Uterus (tissue), 4 donors: ENCODE data around the gene ATL3. TPM values are rescaled to one million over a fixed set of nuclear protein-coding genes. Genes with fewer than 3 reads are reported as not detected.
"Not testable (repeated sequence)": the region's sequence is repeated elsewhere in the genome, so short reads cannot be mapped to it uniquely, and the experiment has no call there.

ENCODE experiments used
- DNase-seq, 2 donors: peaks; one replicate each; pipeline ENCODE4 v3.0.0-alpha.2; 2019 to 2020
- H3K27ac ChIP-seq, 2 donors: fragments of 200-600 bp; sonication (generic); 1 replicate in 1 of 2; 2 replicates in 1 of 2; pipeline ENCODE4 v1.5.1; 2016 to 2018
- H3K27me3 ChIP-seq, 2 donors: fragments of 200-600 bp; sonication (generic); one replicate each; pipeline ENCODE4 v1.5.1; 2018 to 2019; ENCODE audit warnings: control low read depth in 1 of 2
- H3K36me3 ChIP-seq, 2 donors: fragments of 200-600 bp; sonication (generic); one replicate each; pipeline ENCODE4 v1.5.1; 2019; ENCODE audit warnings: control low read depth in 1 of 2
- H3K4me1 ChIP-seq, 2 donors: fragments of 200-600 bp; sonication (generic); one replicate each; pipeline ENCODE4 v1.5.1; 2018 to 2019; ENCODE audit warnings: control low read depth in 1 of 2
- H3K4me3 ChIP-seq, 2 donors: fragments of 200-600 bp; sonication (generic); 1 replicate in 1 of 2; 2 replicates in 1 of 2; pipeline ENCODE4 v1.5.1; 2018 to 2019; ENCODE audit warnings: mild to moderate bottlenecking in 1 of 2
- H3K9me3 ChIP-seq, 2 donors: fragments of 200-600 bp; sonication (generic); one replicate each; pipeline ENCODE4 v1.5.1; 2019; ENCODE audit warnings: control low read depth in 1 of 2
- CTCF ChIP-seq, 4 experiments: fragments of 200-600 bp in 2 of 4; fragments of 450-650 bp in 2 of 4; sonication (generic) in 2 of 4; IDR thresholded peaks; one replicate each; pipeline ENCODE4 v1.5.1; 2016 to 2019; ENCODE audit warnings: antibody characterized with exemption in 4 of 4, mild to moderate bottlenecking in 2 of 4, moderate library complexity in 1 of 4
- POLR2A ChIP-seq, 2 donors: fragments of 450-650 bp; IDR thresholded peaks; one replicate each; pipeline ENCODE4 v1.6.1; 2016; ENCODE audit warnings: antibody characterized with exemption in 2 of 2, mild to moderate bottlenecking in 1 of 2, moderate library complexity in 1 of 2
- intact Hi-C: fragments of 100-400 bp; cut with DNase I; formaldehyde crosslinking; loops from one replicate; pipeline ENCODE4 v1.15.1; 2023; ENCODE audit warnings: low total_unique reads
- total RNA-seq, 4 donors: library from RNA; depleted of rRNA in 3 of 4; stranded (reverse); fragments of >200 nt in 3 of 4; gene quantifications; one replicate each; pipeline versions ENCODE4 v1.1.0 to v1.2.4, GENCODE V29; 2014 to 2023
- donor health status: DM: yes; HTN: yes; CAD: no.

Gene ATL3
- total RNA-seq, 4 donors from 2014 or later, result 49.4 to 158 (median 87.6) TPM

- Histone ChIP-seq H3K4me1 (peaks cover 0 to 22% of the 10 kb centered on the region in 2 donors), H3K4me3 (no peak overlapping the region), H3K36me3 (no peaks in the 10 kb centered on the region), H3K9me3 (no peaks in the 10 kb centered on the region), H3K27ac (no peak overlapping the region), H3K27me3 (no peaks in the 10 kb centered on the region)
- TF ChIP-seq POLR2A (IDR thresholded peaks at IDR 0.05), result no peak
- no peak for DNase-seq
- intact Hi-C loops, result no loop called here
Measured at GRCh38 chr11:63687845-63688244, 16.7 kb upstream of the ATL3 start.

- H3K27ac ChIP-seq, result peak overlapping the region; percentile 36 to 59
- TF ChIP-seq CTCF (IDR thresholded peaks at IDR 0.05) (no peak), POLR2A (IDR thresholded peaks at IDR 0.05) (no peak)
- no peaks in the 10 kb centered on the region for H3K27me3 ChIP-seq
- peak in 1 of 2 donors; percentile 50 for DNase-seq
- H3K4me3 ChIP-seq, result no peak overlapping the region
- peaks cover 0 to 25% of the 10 kb centered on the region in 2 donors for H3K4me1 ChIP-seq
- H3K36me3 ChIP-seq, result no peaks in the 10 kb centered on the region
- H3K9me3 ChIP-seq, result no peaks in the 10 kb centered on the region
- intact Hi-C loops, result no loop called here
Measured at GRCh38 chr11:63686926-63687325, 15.8 kb upstream of the ATL3 start.

- DNase-seq, H3K36me3 ChIP-seq, H3K4me3 ChIP-seq, intact Hi-C loops, H3K27me3 ChIP-seq, H3K9me3 ChIP-seq: not testable (repeated sequence)
- Histone ChIP-seq H3K27ac (peak overlapping the region; percentile 37 to 96), H3K4me1 (peaks cover 0 to 19% of the 10 kb centered on the region in 2 donors)
Measured at GRCh38 chr11:63685158-63685721, 14.1 kb upstream of the ATL3 start.

- Histone ChIP-seq H3K27ac (peak overlapping the region; percentile 95 to 96), H3K9me3 (no peaks in the 10 kb centered on the region), H3K4me1 (peaks cover 0 to 18% of the 10 kb centered on the region in 2 donors), H3K4me3 (peak overlapping the region; percentile 70 to 96), H3K36me3 (no peaks in the 10 kb centered on the region), H3K27me3 (no peaks in the 10 kb centered on the region)
- no peak for DNase-seq
- intact Hi-C loops, result no loop called here
- TF ChIP-seq POLR2A (IDR thresholded peaks at IDR 0.05) (no peak), CTCF (IDR thresholded peaks at IDR 0.05) (no peak)
Measured at GRCh38 chr11:63683133-63683991, 12.2 kb upstream of the ATL3 start.

GRCh38 chr11:63682066-63683021, 11.2 kb upstream of the ATL3 start:
- no peaks in the 10 kb centered on the region for H3K27me3 ChIP-seq
- no peaks in the 10 kb centered on the region for H3K36me3 ChIP-seq
- no peaks in the 10 kb centered on the region for H3K9me3 ChIP-seq
- TF ChIP-seq POLR2A (IDR thresholded peaks at IDR 0.05), result no peak
- TF ChIP-seq CTCF (IDR thresholded peaks at IDR 0.05), result peak in 3 of 4 experiments; percentile 8 to 36 (median 20)
- peak; percentile 30 to 34 for DNase-seq
- intact Hi-C loops, result no loop called here
- peaks cover 0 to 18% of the 10 kb centered on the region in 2 donors for H3K4me1 ChIP-seq
- H3K4me3 ChIP-seq, result peak overlapping the region; percentile 70 to 96
- H3K27ac ChIP-seq, result peak overlapping the region; percentile 95 to 96
